HCT116 (cell line): ENCODE measurements around the gene TMEM134.

ENCODE experiments used
- EZH2 ChIP-seq: fragments of 200-600 bp; sonication (generic); IDR thresholded peaks from 2 replicates; pipeline ENCODE4 v1.6.1; 2017; ENCODE audit warnings: antibody characterized with exemption, mixed run types
- MAX ChIP-seq: IDR thresholded peaks from 2 replicates; pipeline ENCODE4 v1.6.1; 2012
- POLR2AphosphoS5 ChIP-seq: IDR thresholded peaks from 2 replicates; pipeline ENCODE4 v1.6.1; 2011; ENCODE audit warnings: mild to moderate bottlenecking, low read depth, low read length, moderate library complexity
- ZNF274 ChIP-seq: fragments of 200-500 bp; sonication (Bioruptor generic); IDR thresholded peaks from 2 replicates; pipeline ENCODE4 v1.6.1; 2014; ENCODE audit warnings: mild to moderate bottlenecking, low read depth, low read length, inconsistent platforms
- TF ChIP-seq, protein P1 (sequence below), 3 experiments: fragments of 200-600 bp in 1 of 3; sonication (generic) in 1 of 3; IDR thresholded peaks in 2 of 3; conservative IDR thresholded peaks in 1 of 3; 2 replicates each; pipeline ENCODE4 v1.5.1; 2012 to 2017; ENCODE audit warnings: low read depth in 2 of 3, low read length in 2 of 3, antibody characterized with exemption in 1 of 3, borderline replicate concordance in 1 of 3, control low read depth in 1 of 3, mild to moderate bottlenecking in 1 of 3, mixed read lengths in 1 of 3, mixed run types in 1 of 3, moderate library complexity in 1 of 3; ENCODE audit not compliant: insufficient read depth in 1 of 3

- TF ChIP-seq POLR2AphosphoS5 (0 out of 2 replicates have a peak, but pooled peaks have one; percentile 9), EZH2 (no peak), ZNF274 (no peak), MAX (no peak)
- TF ChIP-seq, protein P1, sequence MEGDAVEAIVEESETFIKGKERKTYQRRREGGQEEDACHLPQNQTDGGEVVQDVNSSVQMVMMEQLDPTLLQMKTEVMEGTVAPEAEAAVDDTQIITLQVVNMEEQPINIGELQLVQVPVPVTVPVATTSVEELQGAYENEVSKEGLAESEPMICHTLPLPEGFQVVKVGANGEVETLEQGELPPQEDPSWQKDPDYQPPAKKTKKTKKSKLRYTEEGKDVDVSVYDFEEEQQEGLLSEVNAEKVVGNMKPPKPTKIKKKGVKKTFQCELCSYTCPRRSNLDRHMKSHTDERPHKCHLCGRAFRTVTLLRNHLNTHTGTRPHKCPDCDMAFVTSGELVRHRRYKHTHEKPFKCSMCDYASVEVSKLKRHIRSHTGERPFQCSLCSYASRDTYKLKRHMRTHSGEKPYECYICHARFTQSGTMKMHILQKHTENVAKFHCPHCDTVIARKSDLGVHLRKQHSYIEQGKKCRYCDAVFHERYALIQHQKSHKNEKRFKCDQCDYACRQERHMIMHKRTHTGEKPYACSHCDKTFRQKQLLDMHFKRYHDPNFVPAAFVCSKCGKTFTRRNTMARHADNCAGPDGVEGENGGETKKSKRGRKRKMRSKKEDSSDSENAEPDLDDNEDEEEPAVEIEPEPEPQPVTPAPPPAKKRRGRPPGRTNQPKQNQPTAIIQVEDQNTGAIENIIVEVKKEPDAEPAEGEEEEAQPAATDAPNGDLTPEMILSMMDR (IDR thresholded peaks at IDR 0.05 in 2 of 3, conservative IDR thresholded peaks at IDR 0.05 in 1 of 3; ENCODE audit: borderline replicate concordance in 1 of 3, insufficient read depth in 1 of 3, low read depth in 2 of 3, low read length in 2 of 3): no peak
Observed at GRCh38 chr11:67438158-67438902, 30.7 kb downstream of the TMEM134 start.
